Prostate gland (tissue), 2 donors: ENCODE results near the gene DGKG. TPM values are rescaled to one million over a fixed set of nuclear protein-coding genes. Genes with fewer than 3 reads are reported as not detected.

ENCODE experiments used
- DNase-seq: peaks from one replicate; pipeline ENCODE4 v3.0.0-alpha.2; 2019; ENCODE audit warnings: low spot score
- H3K27ac ChIP-seq, 2 donors: fragments of 200-600 bp; sonication (generic); 2 replicates each; pipeline ENCODE4 v1.5.1; 2017 to 2019
- H3K27me3 ChIP-seq: fragments of 200-600 bp; sonication (generic); replicated peaks from 2 replicates; pipeline ENCODE4 v1.5.1; 2019; ENCODE audit not compliant: insufficient read depth
- H3K36me3 ChIP-seq, 2 donors: fragments of 200-600 bp; sonication (generic); 1 replicate in 1 of 2; 2 replicates in 1 of 2; pipeline versions ENCODE4 v1.5.1 to v1.8.1; 2017 to 2019
- H3K4me1 ChIP-seq: fragments of 200-600 bp; sonication (generic); replicated peaks from 2 replicates; pipeline ENCODE4 v1.5.1; 2019
- H3K4me3 ChIP-seq, 2 donors: fragments of 200-600 bp; sonication (generic); 2 replicates each; pipeline ENCODE4 v1.5.1; 2017 to 2019
- H3K9me3 ChIP-seq: fragments of 200-600 bp; sonication (generic); 2 replicates; pipeline ENCODE4 v1.5.1; 2017
- CTCF ChIP-seq, 4 experiments: fragments of 200-600 bp in 2 of 4; fragments of 450-650 bp in 2 of 4; sonication (generic) in 2 of 4; IDR thresholded peaks; 1 replicate in 3 of 4; 2 replicates in 1 of 4; pipeline ENCODE4 v1.5.1; 2016 to 2019; ENCODE audit warnings: antibody characterized with exemption in 4 of 4, mild to moderate bottlenecking in 2 of 4, moderate library complexity in 2 of 4
- POLR2A ChIP-seq: fragments of 450-650 bp; IDR thresholded peaks from one replicate; pipeline ENCODE4 v1.6.1; 2016; ENCODE audit warnings: antibody characterized with exemption, mild to moderate bottlenecking
- POLR2AphosphoS5 ChIP-seq: sonication (generic); formaldehyde crosslinking; IDR thresholded peaks from one replicate; pipeline ENCODE4 v1.6.1; 2017; ENCODE audit warnings: antibody characterized with exemption
- WGBS: methylation state at CpG from one replicate; pipeline ENCODE4 v1.1.5; 2018; 5-methylcytosine and 5-hydroxymethylcytosine counted together
- intact Hi-C: fragments of 100-400 bp; cut with DNase I; formaldehyde crosslinking; loops from one replicate; pipeline ENCODE4 v1.14.2; 2022
- total RNA-seq, 2 donors: library from RNA; depleted of rRNA; stranded (reverse); fragments of >200 nt; gene quantifications; one replicate each; pipeline ENCODE4 v1.1.0, GENCODE V29; 2016

The DGKG gene
- total RNA-seq, 2 donors from 2014 or later: 1.2 to 2.2 TPM

DNA sequence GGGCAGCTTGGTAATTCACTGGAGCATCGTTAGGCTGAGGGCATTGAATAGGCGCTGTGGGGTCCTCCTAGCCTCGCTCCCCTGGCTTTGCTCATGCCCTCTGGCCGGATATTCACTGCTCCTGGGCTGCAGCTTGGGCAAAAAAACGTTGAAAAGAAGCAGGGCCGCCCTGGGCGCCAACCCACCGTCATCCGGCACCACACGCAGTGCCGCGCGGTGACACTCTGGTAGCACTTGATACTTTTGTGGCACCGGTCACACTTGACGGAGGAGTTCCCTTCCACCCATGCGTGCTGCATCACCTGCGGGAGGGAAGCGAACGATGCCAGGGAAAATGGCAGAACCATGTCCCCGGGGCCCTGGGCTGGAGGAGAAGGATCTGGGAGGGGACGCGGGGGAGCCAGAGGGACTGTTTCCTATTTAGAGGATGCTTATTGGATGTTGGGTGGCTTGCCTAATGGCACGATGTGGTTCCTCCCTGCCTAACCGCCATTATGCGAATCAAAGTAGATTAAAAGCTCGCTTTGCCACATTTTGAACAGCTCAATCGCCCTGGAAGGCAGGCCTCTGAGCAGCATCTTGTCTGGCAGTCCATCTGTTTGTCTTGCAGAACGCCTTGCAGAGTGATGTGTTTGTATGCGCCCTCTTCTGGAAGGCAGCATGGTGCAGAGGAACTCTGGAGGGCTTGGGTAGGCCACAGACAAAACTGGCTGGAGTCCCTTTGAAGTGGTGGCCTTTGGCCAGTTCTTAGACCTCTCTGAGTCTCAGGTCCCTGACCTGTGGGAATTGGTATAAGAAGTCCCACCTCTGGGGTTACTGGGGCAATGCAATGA is 93.2 kb downstream of the DGKG start:
- 86% methylated on average over 29 of the region's 29 CpGs for WGBS
- DNase-seq: no peak
- H3K27me3 ChIP-seq: no peaks in the 10 kb centered on the region
- intact Hi-C loops: no loop called here
- H3K9me3 ChIP-seq: no peaks in the 10 kb centered on the region
- no peaks in the 10 kb centered on the region for H3K36me3 ChIP-seq
- TF ChIP-seq CTCF (IDR thresholded peaks at IDR 0.05) (no peak), POLR2A (no peak), POLR2AphosphoS5 (no peak)
- H3K4me1 ChIP-seq: no peaks in the 10 kb centered on the region
- no peak overlapping the region for H3K4me3 ChIP-seq
- H3K27ac ChIP-seq: no peak overlapping the region

- no peaks in the 10 kb centered on the region for H3K4me1 ChIP-seq
- DNase-seq: no peak
- no peaks in the 10 kb centered on the region for H3K36me3 ChIP-seq
- intact Hi-C loops: no loop called here
- H3K27me3 ChIP-seq: no peaks in the 10 kb centered on the region
- H3K4me3 ChIP-seq: no peak overlapping the region
- H3K9me3 ChIP-seq: no peaks in the 10 kb centered on the region
- no peak for TF ChIP-seq POLR2AphosphoS5
- TF ChIP-seq CTCF (IDR thresholded peaks at IDR 0.05): no peak
- no peak for TF ChIP-seq POLR2A
- no peak overlapping the region for H3K27ac ChIP-seq
- 95% methylated on average over 6 of the region's 6 CpGs for WGBS
Measured at GRCh38 chr3:186267758-186268157, 94.3 kb downstream of the DGKG start.

- Histone ChIP-seq H3K4me1 (no peaks in the 10 kb centered on the region), H3K27ac (no peak overlapping the region), H3K36me3 (no peaks in the 10 kb centered on the region), H3K9me3 (no peaks in the 10 kb centered on the region), H3K27me3 (no peaks in the 10 kb centered on the region), H3K4me3 (no peak overlapping the region)
- DNase-seq: no peak
- intact Hi-C loops: no loop called here
- 76% methylated on average over 9 of the region's 9 CpGs for WGBS
- TF ChIP-seq POLR2A (no peak), POLR2AphosphoS5 (no peak), CTCF (IDR thresholded peaks at IDR 0.05) (no peak)
Measured at GRCh38 chr3:186264608-186265400, 97.2 kb downstream of the DGKG start.

GRCh38 chr3:186261638-186262037 is 100.4 kb downstream of the DGKG start:
- no peaks in the 10 kb centered on the region for H3K4me1 ChIP-seq
- WGBS: 68% methylated on average over 9 of the region's 9 CpGs
- intact Hi-C loops: loop anchor here (2.0 kb wide), 1 partner anchor 279 kb away; no protein-coding TSS in a partner anchor

More at GRCh38 chr3:186261638-186262037, 100.4 kb downstream of the DGKG start:
- Histone ChIP-seq H3K27ac (no peak overlapping the region), H3K36me3 (no peaks in the 10 kb centered on the region), H3K27me3 (no peaks in the 10 kb centered on the region), H3K4me3 (no peak overlapping the region), H3K9me3 (no peaks in the 10 kb centered on the region)
- TF ChIP-seq CTCF (IDR thresholded peaks at IDR 0.05) (no peak), POLR2A (no peak)
- DNase-seq: no peak
